GM12878 (cell line): ENCODE data around the gene TEDC1.

Source experiments
- CREM ChIP-seq: IDR thresholded peaks from 2 replicates; pipeline ENCODE4 v1.6.1; 2014; ENCODE audit warnings: antibody characterized with exemption, low read depth
- EP300 ChIP-seq, 2 experiments: fragments of 150-350 bp in 1 of 2; IDR thresholded peaks; 2 replicates each; pipeline ENCODE4 v1.6.1; 2011 to 2012; ENCODE audit warnings: low read depth in 2 of 2, low read length in 2 of 2, borderline replicate concordance in 1 of 2, improper control_type of control experiment in 1 of 2, inconsistent platforms in 1 of 2; ENCODE audit not compliant: control insufficient read depth in 1 of 2
- POLR2AphosphoS5 ChIP-seq: IDR thresholded peaks from 2 replicates; pipeline ENCODE4 v1.6.1; 2011; ENCODE audit warnings: mild to moderate bottlenecking, low read length, inconsistent platforms
- TF ChIP-seq, protein P1 (sequence below), 3 experiments: IDR thresholded peaks in 2 of 3; conservative IDR thresholded peaks in 1 of 3; 2 replicates each; pipeline ENCODE4 v1.5.1; 2011; ENCODE audit warnings: low read depth in 3 of 3, low read length in 3 of 3, mild to moderate bottlenecking in 3 of 3, control low read depth in 2 of 3, moderate library complexity in 2 of 3, inconsistent platforms in 1 of 3, mixed read lengths in 1 of 3; ENCODE audit not compliant: control insufficient read depth in 2 of 3, insufficient read depth in 1 of 3; ENCODE audit errors: extremely low read depth in 1 of 3

DNA sequence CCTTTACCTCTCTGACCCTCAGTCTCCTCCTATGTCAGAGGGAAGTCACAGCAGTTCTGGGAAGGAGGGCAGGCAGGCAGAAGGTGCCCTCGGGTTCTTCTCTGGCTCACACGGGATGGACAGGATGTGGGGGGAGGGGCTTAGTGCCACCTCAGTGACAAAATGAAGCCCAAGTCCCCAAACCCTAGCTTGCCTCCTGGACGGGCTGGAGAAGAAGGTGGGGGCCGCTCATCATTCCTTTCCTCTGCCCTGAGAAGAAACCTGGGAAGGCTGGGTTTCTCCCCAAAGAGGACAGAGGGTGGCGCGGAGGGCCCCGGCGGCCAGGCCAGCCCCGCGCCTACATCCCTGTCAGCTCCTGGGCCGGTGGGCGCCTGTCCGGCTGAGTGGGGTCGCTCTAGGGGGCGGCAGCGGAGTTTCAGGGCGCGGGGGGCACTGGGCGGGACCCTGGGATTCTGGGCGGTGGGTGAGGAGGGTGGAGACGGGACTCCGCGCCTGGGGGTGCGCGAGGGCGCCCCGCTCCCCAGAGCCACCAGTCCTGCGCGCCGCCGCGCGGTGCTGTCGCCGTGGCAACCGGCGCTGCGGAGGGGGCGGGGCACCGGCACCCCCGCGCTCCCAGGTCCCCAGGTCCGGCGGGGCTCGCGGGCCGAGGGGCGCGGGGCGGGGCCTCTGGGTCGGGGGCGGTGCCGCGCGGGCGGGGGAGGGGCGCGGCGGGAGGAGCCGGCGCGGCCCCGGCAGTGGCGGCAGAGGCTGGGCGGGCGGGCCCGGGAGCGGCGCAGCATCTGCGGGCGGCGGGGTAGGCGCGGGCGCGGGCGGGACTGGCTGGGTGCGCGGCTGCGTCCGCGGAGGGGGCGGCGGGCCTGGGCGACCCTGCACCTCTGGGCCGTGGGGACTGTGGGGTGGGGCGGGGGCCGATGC is 35.1 kb downstream of the TEDC1 start, which contains the start of gene TMEM121:
- TF ChIP-seq, protein P1, sequence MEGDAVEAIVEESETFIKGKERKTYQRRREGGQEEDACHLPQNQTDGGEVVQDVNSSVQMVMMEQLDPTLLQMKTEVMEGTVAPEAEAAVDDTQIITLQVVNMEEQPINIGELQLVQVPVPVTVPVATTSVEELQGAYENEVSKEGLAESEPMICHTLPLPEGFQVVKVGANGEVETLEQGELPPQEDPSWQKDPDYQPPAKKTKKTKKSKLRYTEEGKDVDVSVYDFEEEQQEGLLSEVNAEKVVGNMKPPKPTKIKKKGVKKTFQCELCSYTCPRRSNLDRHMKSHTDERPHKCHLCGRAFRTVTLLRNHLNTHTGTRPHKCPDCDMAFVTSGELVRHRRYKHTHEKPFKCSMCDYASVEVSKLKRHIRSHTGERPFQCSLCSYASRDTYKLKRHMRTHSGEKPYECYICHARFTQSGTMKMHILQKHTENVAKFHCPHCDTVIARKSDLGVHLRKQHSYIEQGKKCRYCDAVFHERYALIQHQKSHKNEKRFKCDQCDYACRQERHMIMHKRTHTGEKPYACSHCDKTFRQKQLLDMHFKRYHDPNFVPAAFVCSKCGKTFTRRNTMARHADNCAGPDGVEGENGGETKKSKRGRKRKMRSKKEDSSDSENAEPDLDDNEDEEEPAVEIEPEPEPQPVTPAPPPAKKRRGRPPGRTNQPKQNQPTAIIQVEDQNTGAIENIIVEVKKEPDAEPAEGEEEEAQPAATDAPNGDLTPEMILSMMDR (IDR thresholded peaks at IDR 0.05 in 2 of 3, conservative IDR thresholded peaks at IDR 0.05 in 1 of 3; ENCODE audit: control insufficient read depth in 2 of 3, extremely low read depth in 1 of 3, insufficient read depth in 1 of 3, low read depth in 3 of 3, low read length in 3 of 3), result no peak
- TF ChIP-seq POLR2AphosphoS5 (no peak), EP300 (IDR thresholded peaks at IDR 0.05; ENCODE audit: borderline replicate concordance in 1 of 2, control insufficient read depth in 1 of 2, low read depth in 2 of 2, low read length in 2 of 2) (no peak), CREM (no peak)
